Heart left ventricle (tissue), 16 donors: ENCODE data around the gene CLSTN2. TPM values are rescaled to one million over a fixed set of nuclear protein-coding genes. Genes with fewer than 3 reads are reported as not detected.

Experiments
- ATAC-seq, 4 donors: fragments of 200-7000 bp; cut with Tn5 transposase; one replicate each; pipeline ENCODE4 v1.9.1; 2020 to 2022; ENCODE audit warnings: moderate library complexity in 4 of 4, mild to moderate bottlenecking in 3 of 4, moderate number of reproducible peaks in 1 of 4
- DNase-seq, 5 donors: peaks; one replicate each; pipeline ENCODE4 v3.0.0-alpha.2; 2020
- H3K27ac ChIP-seq, 12 donors: fragments of 200-600 bp; sonication (generic) in 4 of 12; one replicate each; pipeline versions ENCODE4 v1.5.0 to v1.8.0; 2016 to 2022; ENCODE audit warnings: mild to moderate bottlenecking in 2 of 12
- H3K27me3 ChIP-seq, 9 donors: fragments of 200-600 bp; sonication (generic) in 2 of 9; one replicate each; pipeline versions ENCODE4 v1.5.1 to v1.8.0; 2016 to 2022; ENCODE audit warnings: mild to moderate bottlenecking in 3 of 9
- H3K36me3 ChIP-seq, 9 donors: fragments of 200-600 bp; sonication (generic) in 2 of 9; one replicate each; pipeline versions ENCODE4 v1.5.0 to v1.8.0; 2018 to 2022; ENCODE audit warnings: mild to moderate bottlenecking in 2 of 9
- H3K4me1 ChIP-seq, 12 donors: fragments of 200-600 bp; sonication (generic) in 4 of 12; one replicate each; pipeline versions ENCODE4 v1.5.0 to v1.8.0; 2016 to 2022; ENCODE audit warnings: mild to moderate bottlenecking in 3 of 12
- H3K4me3 ChIP-seq, 12 donors: fragments of 200-600 bp; sonication (generic) in 4 of 12; one replicate each; pipeline versions ENCODE4 v1.5.0 to v1.8.0; 2017 to 2022; ENCODE audit warnings: mild to moderate bottlenecking in 9 of 12, moderate library complexity in 4 of 12
- H3K9me3 ChIP-seq, 12 donors: fragments of 200-600 bp; sonication (generic) in 4 of 12; one replicate each; pipeline versions ENCODE4 v1.5.0 to v1.8.0; 2016 to 2022; ENCODE audit warnings: mild to moderate bottlenecking in 1 of 12
- POLR2A ChIP-seq, 2 donors: fragments of 450-650 bp; IDR thresholded peaks; one replicate each; pipeline ENCODE4 v1.6.1; 2017; ENCODE audit warnings: antibody characterized with exemption in 2 of 2, mild to moderate bottlenecking in 2 of 2, moderate library complexity in 2 of 2
- WGBS, 4 donors: extraction: QIAGEN DNeasy Blood & Tissue Kit in 2 of 4; methylation state at CpG; one replicate each; pipeline versions ENCODE4 v1.1.5 to v1.1.7; 2013 to 2018; 5-methylcytosine and 5-hydroxymethylcytosine counted together
- intact Hi-C, 10 donors: fragments of 100-400 bp; cut with DNase I; formaldehyde crosslinking; loops; one replicate each; pipeline versions ENCODE4 v1.11.1 to v1.14.2; 2022
- polyA plus RNA-seq, 2 donors: library from polyadenylated mRNA; stranded (reverse); fragments of 200-250 nt; gene quantifications; one replicate each; pipeline ENCODE4 v1.2.3, GENCODE V29; 2013
- total RNA-seq, 9 donors: library from RNA; depleted of rRNA in 2 of 9; stranded (reverse); fragments of >200 nt in 2 of 9; fragmentation: NEBNext Ultra II Directional in 3 of 9; extraction: Animal tissue kit (Norgen Biotek cat#: 25700) in 3 of 9; gene quantifications; one replicate each; pipeline versions ENCODE4 v1.1.0 to v1.2.4, GENCODE V29; 2016 to 2023
- TF ChIP-seq, protein P1 (sequence below), 12 donors: fragments of 200-600 bp; sonication (generic) in 4 of 12; IDR thresholded peaks; one replicate each; pipeline versions ENCODE4 v1.5.0 to v1.8.0; 2018 to 2022; ENCODE audit warnings: antibody characterized with exemption in 12 of 12, mild to moderate bottlenecking in 5 of 12
- donor health status: ischemic (EF 13 %, LVEDD 7.1; RV severe dilation, severe dysfunction).
- donor health status: healthy with polysubstance abuse.
- donor health status: DM: no; HTN: yes; CAD: no.
- donor health status: DM: no; HTN: no; CAD: no.
- donor health status: ischemic (EF 25% LVEDD 6.9; RV normal size, moderate dysfunction).
- donor health status: ischemic (EF 25% LVEDD 5.7; RV mildly dilated, moderate dysfunction).
- donor health status: healthy.
- donor health status: DM: yes; HTN: yes; CAD: no.
- donor health status: ischemic (EF 35%, LVEDD 5.7; RV mildly dilated, moderate dysfunction).
- donor health status: nonischemic (EF 11% LVEDD 7.7; RV severe dilation, severe dysfunction).
- donor health status: DM: yes; HTN: yes; CAD: no.
- donor health status: PGD.
- donor health status: ischemic (EF 29% LVEDD 5.4; RV normal size, mild dysfunction).
- donor health status: nonischemic (EF 23%, LVEDD 6.1; RV moderate dilation, normal function).

CLSTN2 gene
- total and polyA plus RNA-seq, 11 donors = 0.69 to 7.6 (median 3.9) TPM

DNA sequence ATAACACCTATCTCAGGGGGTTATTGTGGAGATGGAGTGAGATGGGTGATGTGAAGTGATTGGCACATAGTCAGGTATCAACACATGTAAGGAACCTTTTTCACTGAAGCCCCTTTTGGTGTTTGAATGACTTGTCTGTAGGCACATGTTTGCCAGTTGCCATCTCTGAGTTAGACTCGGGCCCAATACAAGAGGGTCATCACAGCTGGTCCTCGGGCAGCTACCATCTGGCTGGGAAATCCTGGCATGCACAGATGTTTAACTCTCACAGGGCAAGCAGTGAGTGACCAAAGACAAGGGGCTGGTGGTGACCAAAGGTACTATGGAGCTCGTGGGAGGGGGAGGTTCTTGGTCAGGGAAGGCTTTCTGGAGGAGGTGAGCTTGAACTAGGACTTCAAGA lies 118.8 kb downstream of the CLSTN2 start:
- no peak overlapping the region for H3K27ac ChIP-seq
- DNase-seq (no peak), ATAC-seq (no peak)
- intact Hi-C loops = loop anchor here in 5 of 10 donors (5.0 to 10.0 kb wide), 2 partner anchors 116 to 629 kb away; partner anchors contain the start of gene CLSTN2 (in 4 of the 5)
- H3K9me3 ChIP-seq = no peaks in the 10 kb centered on the region
- no peak for TF ChIP-seq POLR2A (IDR thresholded peaks at IDR 0.05)
- TF ChIP-seq, protein P1, sequence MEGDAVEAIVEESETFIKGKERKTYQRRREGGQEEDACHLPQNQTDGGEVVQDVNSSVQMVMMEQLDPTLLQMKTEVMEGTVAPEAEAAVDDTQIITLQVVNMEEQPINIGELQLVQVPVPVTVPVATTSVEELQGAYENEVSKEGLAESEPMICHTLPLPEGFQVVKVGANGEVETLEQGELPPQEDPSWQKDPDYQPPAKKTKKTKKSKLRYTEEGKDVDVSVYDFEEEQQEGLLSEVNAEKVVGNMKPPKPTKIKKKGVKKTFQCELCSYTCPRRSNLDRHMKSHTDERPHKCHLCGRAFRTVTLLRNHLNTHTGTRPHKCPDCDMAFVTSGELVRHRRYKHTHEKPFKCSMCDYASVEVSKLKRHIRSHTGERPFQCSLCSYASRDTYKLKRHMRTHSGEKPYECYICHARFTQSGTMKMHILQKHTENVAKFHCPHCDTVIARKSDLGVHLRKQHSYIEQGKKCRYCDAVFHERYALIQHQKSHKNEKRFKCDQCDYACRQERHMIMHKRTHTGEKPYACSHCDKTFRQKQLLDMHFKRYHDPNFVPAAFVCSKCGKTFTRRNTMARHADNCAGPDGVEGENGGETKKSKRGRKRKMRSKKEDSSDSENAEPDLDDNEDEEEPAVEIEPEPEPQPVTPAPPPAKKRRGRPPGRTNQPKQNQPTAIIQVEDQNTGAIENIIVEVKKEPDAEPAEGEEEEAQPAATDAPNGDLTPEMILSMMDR (IDR thresholded peaks at IDR 0.05) = no peak
- no peaks in the 10 kb centered on the region for H3K36me3 ChIP-seq
- H3K4me3 ChIP-seq = no peak overlapping the region
- peaks cover 0 to 7% (median 0%) of the 10 kb centered on the region in 12 donors for H3K4me1 ChIP-seq
- no peaks in the 10 kb centered on the region for H3K27me3 ChIP-seq
- WGBS, 4 donors = 77 to 85% (median 80%) methylated on average over 3 of the region's 3 CpGs

DNA sequence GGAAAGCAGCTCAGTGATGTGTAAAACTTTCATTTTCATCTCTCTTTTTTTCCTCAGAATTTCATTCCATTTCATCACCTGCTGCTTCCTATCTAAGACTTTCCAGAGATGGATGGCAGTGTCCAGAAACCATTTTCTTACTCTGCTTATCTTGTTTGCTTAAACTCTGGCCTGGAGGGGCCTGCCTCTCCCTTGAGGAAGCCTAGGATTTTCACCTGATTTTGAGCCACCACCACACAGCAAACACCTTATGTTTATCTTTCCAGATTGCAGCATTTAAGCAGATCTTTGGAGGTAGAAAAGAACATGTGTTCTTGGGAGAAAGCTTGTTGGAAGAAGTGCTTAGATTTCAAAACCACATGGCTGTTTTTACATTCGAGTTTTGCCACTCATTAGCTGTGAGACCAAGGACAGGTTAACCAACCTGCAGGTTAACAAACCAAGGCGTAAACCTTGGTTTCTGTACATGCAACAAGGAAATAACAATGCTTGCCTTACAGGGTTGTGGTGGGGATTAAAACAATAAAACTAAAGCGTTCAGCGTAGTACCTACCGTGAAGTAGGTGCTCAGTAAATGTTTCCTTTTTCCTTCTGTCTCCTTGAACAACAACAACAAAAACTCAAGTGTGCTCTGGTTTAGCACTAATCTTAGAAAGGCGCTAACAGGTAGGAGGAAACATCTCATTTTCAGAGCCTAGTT lies 120.3 kb downstream of the CLSTN2 start:
- no peak for TF ChIP-seq POLR2A (IDR thresholded peaks at IDR 0.05)
- TF ChIP-seq, protein P1 (IDR thresholded peaks at IDR 0.05) = no peak
- intact Hi-C loops = loop anchor here in 1 of 10 donors (10.0 kb wide), 1 partner anchor 630 kb away; no protein-coding TSS in a partner anchor

DNA sequence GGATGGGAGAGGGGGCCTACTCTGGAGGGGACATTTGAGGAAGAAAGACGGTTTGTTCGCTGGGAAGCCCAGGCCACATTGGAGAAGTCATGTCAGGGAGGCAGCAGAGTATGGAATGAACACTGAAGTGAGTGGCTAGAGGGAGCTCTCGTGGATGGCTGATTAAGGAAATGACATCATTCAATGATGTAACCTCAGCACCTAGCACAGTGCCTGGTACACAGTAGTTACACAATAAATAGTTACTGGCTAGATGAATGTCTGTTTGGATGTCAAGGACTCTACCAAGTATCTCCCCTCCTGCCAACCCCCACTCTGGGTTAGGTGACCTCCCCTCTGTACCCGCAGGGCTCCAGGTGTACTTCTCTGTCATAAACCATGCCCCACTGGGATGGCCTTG lies 121.1 kb downstream of the CLSTN2 start:
- no peak for DNase-seq

More for the DNA sequence above, 120.3 kb downstream of the CLSTN2 start:
- ATAC-seq = no peak
- 88 to 94% (median 91%) methylated on average over 6 of the region's 6 CpGs for WGBS, 4 donors
- DNase-seq = no peak
- Histone ChIP-seq H3K27me3 (no peaks in the 10 kb centered on the region), H3K9me3 (no peaks in the 10 kb centered on the region), H3K4me1 (peaks cover 0 to 7% (median 0%) of the 10 kb centered on the region in 12 donors), H3K4me3 (no peak overlapping the region), H3K36me3 (no peaks in the 10 kb centered on the region), H3K27ac (no peak overlapping the region)

DNA sequence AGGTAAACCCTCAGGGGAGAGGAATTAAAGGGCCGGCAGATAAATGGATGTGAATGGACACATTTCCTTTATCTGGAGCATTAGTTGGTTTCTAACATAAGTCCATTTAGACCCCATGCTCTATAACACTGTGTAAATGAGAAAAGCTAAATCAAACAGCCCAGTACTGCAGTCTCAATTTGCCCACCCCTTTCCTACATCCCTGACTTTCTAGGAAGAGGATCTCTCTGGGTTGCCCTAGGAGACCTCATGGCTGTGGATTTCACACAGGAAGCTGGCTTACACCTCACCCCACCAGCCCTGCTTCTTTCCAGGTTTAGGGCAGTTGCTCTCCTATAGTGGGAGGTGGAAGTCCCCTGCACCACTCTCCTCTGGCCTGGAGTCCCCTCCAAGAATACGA lies 126.2 kb downstream of the CLSTN2 start:
- Histone ChIP-seq H3K27ac (no peak overlapping the region), H3K27me3 (no peaks in the 10 kb centered on the region), H3K36me3 (no peaks in the 10 kb centered on the region), H3K4me3 (no peak overlapping the region), H3K4me1 (no peaks in the 10 kb centered on the region), H3K9me3 (peaks cover 0 to 9% (median 0%) of the 10 kb centered on the region in 12 donors)
- no peak for DNase-seq
- intact Hi-C loops = no loop called here
- no peak for TF ChIP-seq POLR2A (IDR thresholded peaks at IDR 0.05)
- TF ChIP-seq, protein P1 (IDR thresholded peaks at IDR 0.05) = no peak
- ATAC-seq = no peak
- WGBS, 4 donors = 63 to 78% (median 75%) methylated on average over 2 of the region's 2 CpGs

More for the DNA sequence above, 121.1 kb downstream of the CLSTN2 start:
- Histone ChIP-seq H3K27ac (no peak overlapping the region), H3K27me3 (no peaks in the 10 kb centered on the region), H3K9me3 (no peaks in the 10 kb centered on the region), H3K4me3 (no peak overlapping the region), H3K36me3 (no peaks in the 10 kb centered on the region), H3K4me1 (peaks cover 0 to 7% (median 0%) of the 10 kb centered on the region in 12 donors)
- 84 to 85% (median 84%) methylated on average over 4 of the region's 4 CpGs for WGBS, 4 donors
- no peak for ATAC-seq
- intact Hi-C loops = loop anchor here in 1 of 10 donors (10.0 kb wide), 1 partner anchor 631 kb away; no protein-coding TSS in a partner anchor
- TF ChIP-seq, protein P1 (IDR thresholded peaks at IDR 0.05) = no peak
- no peak for TF ChIP-seq POLR2A (IDR thresholded peaks at IDR 0.05)
